Fibroblast of skin of right biceps (primary cell): ENCODE data around the gene ORC4.
"Not testable (repeated sequence)": the region's sequence is repeated elsewhere in the genome, so short reads cannot be mapped to it uniquely, and the experiment has no call there.

Source experiments
- DNase-seq: peaks from one replicate; pipeline ENCODE4 v3.0.0-alpha.2; 2013

The ORC4 gene

GRCh38 chr2:148013876-148014275 is 6.7 kb downstream of the ORC4 start:
- DNase-seq: no peak

- not testable (repeated sequence) for DNase-seq
Measured at GRCh38 chr2:148008411-148008810, 12.1 kb downstream of the ORC4 start.

GRCh38 chr2:148007219-148007900 is 13.2 kb downstream of the ORC4 start:
- DNase-seq: no peak

DNA sequence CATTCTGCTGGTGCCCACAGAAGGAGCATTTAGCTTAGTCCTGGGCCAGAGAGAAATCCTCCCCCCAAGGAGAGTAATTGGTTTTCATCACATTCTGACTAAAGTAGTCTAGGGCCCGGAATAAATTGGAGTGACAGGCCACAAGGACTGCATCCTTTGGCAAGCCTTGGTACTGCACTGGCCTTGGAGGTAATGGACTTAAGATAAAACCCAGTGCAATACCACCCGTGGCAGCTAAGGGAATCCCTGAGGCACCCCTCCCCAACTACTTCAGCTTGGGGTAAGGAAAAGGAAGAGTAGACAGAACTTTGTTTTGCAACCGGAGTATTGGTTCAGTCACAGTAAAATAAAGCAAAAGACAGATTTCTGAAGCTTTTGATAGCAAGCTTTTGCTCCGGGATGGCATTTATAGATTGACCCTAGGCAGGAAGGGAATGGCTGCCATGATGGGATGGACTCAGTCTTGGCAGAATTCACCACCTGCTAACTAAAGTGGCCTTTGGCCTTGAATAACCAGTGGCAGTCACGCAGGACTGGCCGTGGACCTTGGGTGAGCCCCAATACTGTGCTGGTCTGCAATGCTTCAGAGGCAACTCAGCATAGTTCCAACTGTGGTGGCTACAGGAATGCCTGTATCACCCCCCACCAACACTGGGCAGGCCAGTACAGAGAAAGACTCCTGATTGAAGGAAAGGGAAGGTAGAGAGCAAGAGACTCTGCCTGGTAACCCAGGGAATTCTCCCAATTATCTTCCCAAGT is 14.1 kb downstream of the ORC4 start:
- DNase-seq: no peak

DNA sequence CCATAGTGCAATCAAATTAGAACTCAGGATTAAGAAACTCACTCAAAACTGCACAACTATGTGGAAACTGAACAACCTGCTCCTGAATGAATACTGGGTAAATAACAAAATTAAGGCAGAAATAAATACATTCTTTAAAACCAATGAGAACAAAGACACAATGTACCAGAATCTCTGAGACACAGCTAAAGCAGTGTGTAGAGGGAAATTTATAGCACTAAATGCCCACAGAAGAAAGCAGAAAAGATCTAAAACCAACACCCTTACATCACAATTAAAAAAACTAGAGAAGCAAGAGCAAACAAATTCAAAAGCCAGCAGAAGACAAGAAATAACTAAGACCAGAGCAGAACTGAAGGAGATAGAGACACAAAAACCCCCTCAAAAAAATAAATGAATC is 18.1 kb downstream of the ORC4 start:
- not testable (repeated sequence) for DNase-seq

DNA sequence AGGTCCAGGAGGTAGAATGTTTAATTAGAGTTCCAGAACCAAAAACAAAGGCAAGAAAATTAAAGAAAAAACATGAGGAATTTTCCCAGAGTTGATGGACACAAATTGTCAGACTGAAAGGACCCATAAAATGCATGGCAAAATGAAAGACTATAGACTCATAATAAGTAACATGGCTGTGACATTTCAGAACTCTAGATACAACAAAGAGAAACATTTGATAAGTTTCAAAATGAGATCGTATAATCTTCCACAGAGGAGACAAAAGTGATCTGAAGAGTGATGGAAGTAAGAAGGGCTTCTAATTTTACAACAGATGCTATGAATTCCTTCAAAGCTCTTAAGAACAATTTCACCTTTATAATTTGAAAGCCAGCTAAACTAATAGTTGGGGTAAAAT is 20.4 kb downstream of the ORC4 start:
- DNase-seq: no peak

GRCh38 chr2:147999126-147999525 is 21.4 kb downstream of the ORC4 start:
- DNase-seq: no peak

DNA sequence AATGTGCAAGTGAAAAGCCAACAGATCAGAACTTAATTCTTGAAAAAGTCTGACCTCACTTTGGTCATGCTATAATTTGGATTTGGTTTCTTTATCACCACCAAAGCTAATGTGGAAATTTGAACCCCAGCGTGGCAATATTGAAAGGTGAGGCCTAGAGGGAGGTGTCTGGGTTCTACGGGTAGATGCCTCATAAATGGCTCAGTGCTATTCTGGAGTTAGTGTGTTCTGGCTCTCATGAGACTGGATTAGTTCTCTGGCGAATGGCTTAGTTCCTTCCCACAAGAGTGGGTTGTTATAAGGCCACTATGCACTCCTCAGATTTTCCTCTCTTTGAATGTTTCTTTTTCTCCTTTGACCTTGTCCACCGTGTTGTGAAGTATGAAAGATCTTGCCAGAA is 22.3 kb downstream of the ORC4 start:
- no peak for DNase-seq

DNA sequence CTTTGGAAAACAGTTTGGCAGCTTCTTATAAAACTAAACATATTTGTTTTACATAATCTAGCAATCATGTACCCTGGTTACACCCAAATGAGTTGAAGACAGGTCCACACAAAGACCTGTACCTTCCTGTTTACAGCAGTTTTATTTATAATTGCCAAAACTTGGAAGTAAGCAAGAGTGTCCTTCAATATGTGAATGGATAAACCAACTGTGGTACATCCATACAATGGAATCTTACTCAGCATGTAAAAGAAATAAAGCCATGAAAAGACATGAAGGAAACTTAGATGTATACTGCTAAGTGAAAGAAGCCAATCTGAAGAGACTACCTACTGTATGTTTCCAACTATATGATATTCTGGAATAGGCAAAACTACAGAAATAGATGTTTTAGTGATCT is 23.7 kb downstream of the ORC4 start:
- no peak for DNase-seq

GRCh38 chr2:147994965-147995364 is 25.6 kb downstream of the ORC4 start:
- not testable (repeated sequence) for DNase-seq

GRCh38 chr2:147989809-147990403 is 30.6 kb downstream of the ORC4 start:
- peak; percentile 55 for DNase-seq

GRCh38 chr2:147989102-147989501 is 31.4 kb downstream of the ORC4 start:
- no peak for DNase-seq

DNA sequence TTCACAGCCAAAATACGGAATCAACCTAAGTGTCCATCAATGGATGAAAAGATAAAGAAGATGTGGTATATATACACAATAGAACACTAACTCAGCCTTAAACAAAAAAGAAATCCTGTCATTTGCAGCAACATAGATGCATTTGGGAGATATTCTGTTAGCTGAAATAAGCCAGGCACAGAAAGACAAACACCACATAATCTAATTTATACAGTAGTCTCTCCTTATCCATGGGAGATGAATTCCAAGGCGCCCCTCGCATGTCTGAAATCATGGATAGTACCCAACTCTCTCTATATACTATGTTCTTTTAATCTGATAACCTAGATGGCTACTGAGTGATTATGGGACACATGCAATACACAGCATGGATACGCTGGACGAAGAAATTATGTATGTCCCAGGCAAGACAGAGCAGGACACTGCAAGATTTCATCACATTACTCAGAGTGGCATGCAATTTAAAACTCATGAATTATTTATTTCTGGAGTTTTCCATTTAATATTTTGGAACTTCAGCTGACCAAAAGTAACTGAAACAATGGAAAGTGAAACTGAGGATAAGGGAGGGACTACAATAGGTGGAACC is 39.5 kb downstream of the ORC4 start:
- DNase-seq: no peak

DNA sequence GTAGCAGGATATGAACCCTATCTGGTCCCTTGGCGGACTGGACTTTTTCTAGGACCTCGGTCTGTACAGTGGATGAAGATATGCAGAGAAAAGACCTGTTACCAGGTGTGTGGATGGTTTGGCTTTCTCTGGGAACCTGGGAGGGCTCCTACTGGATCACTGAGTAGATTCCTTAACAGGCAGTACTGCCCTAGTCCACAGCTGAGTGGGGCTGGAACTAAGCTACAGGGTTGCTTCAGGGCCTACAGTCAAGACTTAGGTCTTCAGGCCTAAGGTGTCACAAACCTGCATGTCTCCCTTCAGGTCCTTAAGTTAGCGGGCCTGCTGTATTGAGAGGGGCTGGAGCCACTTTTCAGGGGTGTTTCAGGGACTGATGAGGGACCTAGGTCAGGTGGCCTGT is 42.9 kb downstream of the ORC4 start:
- no peak for DNase-seq

DNA sequence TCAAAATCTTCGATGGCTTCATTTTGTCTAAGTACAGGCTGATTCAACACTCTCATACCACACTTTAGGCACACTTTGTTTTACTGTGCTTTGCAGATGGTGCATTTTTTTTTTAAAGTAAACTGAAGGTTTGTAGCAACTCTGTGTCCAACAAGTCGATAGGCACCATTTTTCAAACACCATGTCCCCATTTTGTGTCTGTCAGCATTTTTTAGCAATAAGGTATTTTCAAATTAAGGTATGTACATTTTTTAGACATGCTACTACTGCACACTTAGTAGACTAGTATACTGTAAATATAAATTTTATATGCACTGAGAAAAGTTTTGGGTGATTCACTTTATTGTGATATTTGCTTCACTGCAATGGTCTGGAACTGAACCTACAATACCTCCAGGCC is 44.4 kb downstream of the ORC4 start:
- no peak for DNase-seq

DNA sequence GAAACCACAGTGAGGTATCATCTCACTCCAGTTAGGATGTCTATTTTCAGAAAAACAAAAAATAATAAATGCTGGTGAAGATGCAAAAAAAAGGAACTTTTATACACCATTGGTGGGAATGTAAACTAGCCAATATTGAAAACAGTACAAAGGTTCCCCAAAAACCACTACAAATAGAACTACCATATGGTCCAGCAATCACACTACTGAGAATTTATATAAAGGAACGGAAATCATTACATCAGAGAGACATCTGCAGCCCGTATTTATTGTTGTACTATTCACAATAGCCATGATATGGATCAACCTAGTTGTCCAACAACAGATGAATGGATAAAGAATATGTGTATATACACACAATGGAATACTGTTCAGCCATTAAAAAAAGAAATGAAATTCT is 52.0 kb downstream of the ORC4 start:
- DNase-seq: no peak

GRCh38 chr2:147952118-147952517 is 68.4 kb downstream of the ORC4 start:
- no peak for DNase-seq

DNA sequence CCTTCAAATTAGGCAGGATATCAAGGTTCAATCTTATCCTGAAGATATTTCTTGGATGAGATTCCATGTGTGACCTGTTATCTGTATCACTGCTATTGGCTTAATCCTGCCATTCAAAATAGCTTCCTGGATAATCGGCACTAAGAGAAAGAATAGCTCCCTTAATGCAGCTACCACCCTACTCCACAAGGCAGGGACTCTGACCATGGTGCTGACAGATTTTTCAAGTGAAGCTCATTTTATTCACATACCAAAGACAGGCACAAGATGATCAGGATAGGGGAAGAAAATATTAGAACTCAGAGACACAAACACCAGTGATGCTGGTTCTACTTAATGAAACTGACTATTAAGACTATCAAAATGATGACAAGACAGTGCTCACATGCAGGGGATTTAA is 74.9 kb downstream of the ORC4 start:
- DNase-seq: peak; percentile 12

DNA sequence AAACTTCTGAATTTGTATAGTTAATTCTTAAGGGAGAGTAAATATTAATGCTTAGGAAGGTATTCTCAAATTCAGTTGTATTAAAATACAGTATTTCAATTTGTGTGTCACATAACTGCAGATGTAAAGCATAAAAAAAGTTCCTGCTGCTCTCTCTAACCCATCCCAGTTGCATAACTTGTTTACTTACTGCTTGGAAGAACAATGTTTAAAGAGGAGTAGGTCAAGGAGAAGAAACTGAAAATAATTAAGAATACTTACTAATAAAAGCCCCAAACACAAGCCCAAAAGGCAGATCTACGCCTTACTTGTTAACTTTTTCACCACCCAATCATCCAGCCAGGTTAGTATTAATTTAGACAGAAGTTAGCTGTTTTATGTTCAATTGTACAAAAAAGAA is 81.2 kb downstream of the ORC4 start:
- no peak for DNase-seq

GRCh38 chr2:147937744-147938349 is 82.7 kb downstream of the ORC4 start:
- peak; percentile 10 for DNase-seq

DNA sequence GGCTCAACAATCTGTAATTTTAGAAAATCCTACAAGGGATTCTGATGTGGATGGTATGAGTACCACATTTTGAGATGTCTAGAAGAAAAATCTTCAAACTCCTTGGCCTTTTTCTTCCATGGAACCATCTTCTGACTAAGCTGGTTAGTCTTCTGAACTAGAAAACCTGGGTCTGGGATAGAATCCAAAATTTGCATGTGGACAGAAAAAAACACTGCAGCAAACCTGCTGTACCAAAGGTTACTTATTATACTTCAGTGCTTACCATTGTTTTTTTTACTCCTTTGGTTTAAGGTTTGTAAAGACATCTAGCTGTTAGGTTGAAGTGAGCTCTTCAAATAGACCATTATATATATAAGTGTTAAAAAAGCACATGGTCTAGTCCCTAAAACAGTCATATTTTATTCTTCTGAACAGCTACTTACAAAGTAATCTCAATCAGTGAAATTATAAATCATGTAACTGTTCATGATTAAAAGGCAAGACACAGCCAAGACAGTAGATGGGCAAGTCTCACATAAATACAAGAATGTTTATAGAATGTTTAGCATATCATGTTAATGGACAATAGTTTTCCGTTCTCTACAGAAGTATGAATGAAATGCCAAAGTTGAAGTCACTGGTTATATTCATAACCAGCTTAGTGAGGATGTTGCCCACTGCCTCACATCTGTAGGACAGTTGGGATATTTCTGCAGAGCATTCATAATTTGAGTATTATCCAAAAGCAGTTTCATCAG is 85.5 kb downstream of the ORC4 start:
- no peak for DNase-seq

DNA sequence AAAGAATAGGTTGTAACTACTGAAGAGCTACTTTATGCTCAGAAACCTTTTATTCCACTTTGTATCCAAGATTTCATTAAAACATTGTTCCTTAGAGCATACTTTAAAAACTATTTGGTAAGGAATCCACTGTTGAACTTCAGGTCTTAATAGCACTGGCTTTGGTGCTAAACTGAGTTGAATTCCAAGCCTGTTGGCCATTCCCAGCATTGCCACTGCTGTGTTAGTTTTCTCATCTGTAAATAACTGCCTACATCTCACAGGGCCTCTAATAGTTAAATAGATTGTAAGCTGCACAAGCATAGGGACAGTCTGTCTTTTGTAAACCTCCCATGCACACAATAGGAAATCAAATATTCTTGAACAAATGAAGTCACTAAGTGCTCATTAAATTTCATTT is 86.6 kb downstream of the ORC4 start:
- DNase-seq: no peak
